GM23248 (cell line): ENCODE data around the gene TRIO. TPM values are rescaled to one million over a fixed set of nuclear protein-coding genes. Genes with fewer than 3 reads are reported as not detected.

ENCODE experiments used
- DNase-seq: peaks from one replicate; pipeline ENCODE4 v3.0.0-alpha.2; 2015
- H2AFZ ChIP-seq: fragments of 200-600 bp; sonication (generic); 2 replicates; pipeline ENCODE4 v1.6.1; 2016; ENCODE audit warnings: antibody characterized with exemption
- H3F3A ChIP-seq: fragments of 200-600 bp; sonication (generic); 2 replicates; pipeline ENCODE4 v1.6.1; 2016; ENCODE audit warnings: mild to moderate bottlenecking, antibody characterized with exemption, mixed run types; ENCODE audit not compliant: insufficient read depth
- H3K27ac ChIP-seq: fragments of 200-600 bp; sonication (generic); 2 replicates; pipeline ENCODE4 v1.5.1; 2016; ENCODE audit warnings: mild to moderate bottlenecking
- H3K27me3 ChIP-seq: fragments of 200-600 bp; sonication (generic); replicated peaks from 2 replicates; pipeline ENCODE4 v1.6.1; 2016; ENCODE audit warnings: mild to moderate bottlenecking; ENCODE audit not compliant: insufficient read depth
- H3K36me3 ChIP-seq: fragments of 200-600 bp; sonication (generic); 2 replicates; pipeline ENCODE4 v1.6.1; 2016; ENCODE audit warnings: low read depth, mild to moderate bottlenecking
- H3K4me1 ChIP-seq: fragments of 200-600 bp; sonication (generic); 2 replicates; pipeline ENCODE4 v1.6.1; 2016; ENCODE audit warnings: mild to moderate bottlenecking; ENCODE audit not compliant: insufficient read depth
- H3K4me2 ChIP-seq: fragments of 200-600 bp; sonication (generic); one replicate; pipeline ENCODE4 v1.6.1; 2016; ENCODE audit warnings: mild to moderate bottlenecking; ENCODE audit not compliant: unreplicated experiment
- H3K4me3 ChIP-seq: fragments of 200-600 bp; sonication (generic); 2 replicates; pipeline ENCODE4 v1.5.1; 2016; ENCODE audit warnings: mild to moderate bottlenecking
- H3K79me2 ChIP-seq: fragments of 200-600 bp; sonication (generic); 2 replicates; pipeline ENCODE4 v1.6.1; 2016; ENCODE audit warnings: mild to moderate bottlenecking; ENCODE audit not compliant: insufficient read depth
- H3K9ac ChIP-seq: fragments of 200-600 bp; sonication (generic); 2 replicates; pipeline ENCODE4 v1.6.1; 2016; ENCODE audit warnings: mild to moderate bottlenecking
- H3K9me2 ChIP-seq: fragments of 200-600 bp; sonication (generic); 2 replicates; pipeline ENCODE4 v1.6.1; 2016; ENCODE audit warnings: mixed run types, mild to moderate bottlenecking, moderate library complexity; ENCODE audit not compliant: insufficient read depth
- H3K9me3 ChIP-seq: fragments of 200-600 bp; sonication (generic); one replicate; pipeline ENCODE4 v1.6.1; 2017; ENCODE audit warnings: low read depth
- H4K20me1 ChIP-seq: fragments of 200-600 bp; sonication (generic); 2 replicates; pipeline ENCODE4 v1.6.0; 2016; ENCODE audit not compliant: insufficient read depth
- EZH2 ChIP-seq: fragments of 200-600 bp; sonication (generic); IDR thresholded peaks from 2 replicates; pipeline ENCODE4 v1.6.1; 2018; ENCODE audit warnings: antibody characterized with exemption, mild to moderate bottlenecking; ENCODE audit not compliant: insufficient read depth, poor library complexity, severe bottlenecking
- EZH2phosphoT487 ChIP-seq: fragments of 200-600 bp; sonication (generic); IDR thresholded peaks from 2 replicates; pipeline ENCODE4 v1.6.1; 2018; ENCODE audit warnings: antibody characterized with exemption, moderate library complexity, mild to moderate bottlenecking, low read depth; ENCODE audit not compliant: insufficient read depth
- WGBS, 2 experiments: methylation state at CpG; one replicate each; pipeline ENCODE4 v1.1.6; 2015 to 2017; ENCODE audit warnings: low lambda C conversion rate in 2 of 2, low coverage in 1 of 2; ENCODE audit errors: missing lambda C conversion rate in 2 of 2; 5-methylcytosine and 5-hydroxymethylcytosine counted together
- in situ Hi-C: fragments of 300-500 bp; cut with MboI; formaldehyde crosslinking; loops from 2 replicates; pipeline ENCODE4 v1.15.0; 2020
- polyA plus RNA-seq: library from polyadenylated mRNA; unstranded; fragments of >200 nt; fragmentation: Nextera tagmentation; extraction: Ambion mirVana; gene quantifications from 2 replicates; pipeline ENCODE4 v1.2.1, GENCODE V29; 2016
- total RNA-seq: library from RNA; depleted of rRNA; stranded (reverse); fragments of >200 nt; shearing (Covaris generic); gene quantifications from 2 replicates; pipeline ENCODE4 v1.2.3, GENCODE V29; 2014

Gene TRIO
- total and polyA plus RNA-seq, 2 experiments from 2014 or later = 28.1 to 198 TPM

DNA sequence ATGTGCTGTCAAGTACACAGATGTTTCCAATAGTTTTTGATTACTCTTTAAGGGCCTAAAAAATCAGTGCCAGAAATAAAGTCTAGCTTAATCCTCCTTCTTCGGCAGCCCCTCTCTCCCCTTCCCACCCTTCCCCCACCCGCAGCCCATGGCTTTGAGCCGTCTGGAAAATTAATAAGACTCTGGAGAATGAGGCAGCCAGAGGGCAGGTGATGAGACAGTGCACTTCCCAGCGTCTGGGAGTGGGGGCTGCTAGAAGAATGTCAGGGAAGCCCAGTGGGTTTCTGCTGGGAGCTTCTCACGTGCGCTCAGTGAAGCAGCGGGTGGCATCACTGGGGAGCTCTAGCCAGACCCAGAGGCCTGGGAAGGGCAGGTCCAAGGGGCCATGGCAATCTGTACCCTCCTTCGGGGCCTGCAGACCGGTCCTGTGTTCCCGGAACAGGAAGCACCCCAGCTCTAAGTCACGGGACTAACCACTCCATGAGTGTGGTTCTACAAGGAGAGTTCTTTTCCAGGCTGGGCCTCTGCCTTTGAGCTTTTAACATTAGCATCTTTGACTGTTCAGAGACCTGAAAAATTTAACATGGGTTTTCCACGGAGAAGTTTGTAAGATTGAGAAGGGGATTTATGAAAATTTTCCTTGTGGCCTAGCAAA lies 273.6 kb downstream of the TRIO start:
- Histone ChIP-seq H2AFZ (no peak overlapping the region), H3K36me3 (peaks cover 69% of the 10 kb centered on the region), H3K79me2 (peaks cover 98% of the 10 kb centered on the region), H3K27me3 (no peaks in the 10 kb centered on the region), H3K4me2 (peak overlapping the region; percentile 16), H3K4me1 (peaks cover 34% of the 10 kb centered on the region), H3K9me3 (no peaks in the 10 kb centered on the region), H3K9ac (peak overlapping the region; percentile 42), H3K4me3 (no peak overlapping the region), H4K20me1 (no peaks in the 10 kb centered on the region), H3F3A (peaks cover 98% of the 10 kb centered on the region), H3K9me2 (no peaks in the 10 kb centered on the region), H3K27ac (peak overlapping the region; percentile 82)
- 56 to 59% methylated on average over 11 to 12 of the region's 12 CpGs for WGBS, 2 experiments
- no peak for DNase-seq
- no peak for TF ChIP-seq EZH2phosphoT487
- TF ChIP-seq EZH2 = no peak
- in situ Hi-C loops = no loop called here

- no peaks in the 10 kb centered on the region for H3K9me3 ChIP-seq
- WGBS, 2 experiments = 29 to 37% methylated on average over 5 of the region's 5 CpGs
Measured at GRCh38 chr5:14417276-14417730, 274.2 kb downstream of the TRIO start.

DNA sequence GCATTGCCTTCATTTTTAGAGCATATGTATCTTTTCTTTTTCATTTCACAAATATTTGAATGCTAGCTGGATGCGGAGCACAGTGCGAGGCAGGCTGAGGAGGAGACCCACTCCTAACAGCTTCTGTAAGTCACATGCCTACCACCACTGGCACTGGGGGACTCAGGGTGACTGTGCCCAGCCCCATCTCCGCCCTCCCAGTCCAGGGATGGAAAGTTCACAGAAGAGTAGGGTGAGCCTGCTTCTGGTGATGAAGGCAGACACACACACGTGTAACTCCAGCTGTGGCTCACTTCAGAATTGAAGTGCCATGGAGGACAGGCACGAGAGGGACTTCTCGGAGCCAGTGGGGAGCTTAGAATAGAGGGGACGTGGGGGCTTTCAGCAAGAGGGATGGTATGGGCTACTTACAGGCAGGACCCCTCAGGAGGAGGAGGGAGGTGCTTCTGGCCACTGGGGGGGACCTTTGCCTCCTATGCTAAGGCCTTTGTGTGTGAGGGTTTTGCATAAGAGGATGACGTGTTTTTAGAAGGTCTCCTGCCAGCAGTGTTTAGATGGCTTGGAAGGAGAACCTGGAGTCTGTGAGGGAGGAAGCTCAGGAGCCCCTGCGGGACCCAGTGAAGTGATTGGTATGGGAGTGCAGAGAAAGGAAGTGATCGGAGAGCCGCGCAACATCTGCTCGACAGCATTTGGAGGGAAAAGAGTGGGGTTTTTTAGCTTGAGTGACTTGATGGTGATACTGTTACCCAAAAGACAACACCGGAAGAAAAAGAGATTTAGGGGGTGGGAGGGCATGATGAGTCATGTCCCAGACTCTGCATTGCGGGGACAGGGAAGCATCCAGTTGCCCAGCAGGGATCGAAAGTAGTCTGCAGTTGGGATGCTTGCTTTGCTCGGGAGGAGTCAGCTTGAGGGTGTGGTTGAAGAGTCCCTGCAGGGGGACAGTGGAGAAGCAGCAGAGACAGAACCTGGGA lies 274.9 kb downstream of the TRIO start:
- Histone ChIP-seq H3K9me3 (no peaks in the 10 kb centered on the region), H3K9me2 (no peaks in the 10 kb centered on the region), H3K4me3 (no peak overlapping the region), H2AFZ (no peak overlapping the region), H4K20me1 (no peaks in the 10 kb centered on the region), H3K27ac (peak overlapping the region; percentile 82), H3K4me2 (no peak overlapping the region), H3K27me3 (no peaks in the 10 kb centered on the region), H3K9ac (peak overlapping the region; percentile 42), H3F3A (peaks cover 98% of the 10 kb centered on the region), H3K4me1 (peaks cover 34% of the 10 kb centered on the region), H3K36me3 (peaks cover 71% of the 10 kb centered on the region), H3K79me2 (peaks cover 98% of the 10 kb centered on the region)
- in situ Hi-C loops = no loop called here
- TF ChIP-seq EZH2phosphoT487 (no peak), EZH2 (no peak)
- no peak for DNase-seq
- 89 to 95% methylated on average over 17 of the region's 17 CpGs for WGBS, 2 experiments

More at GRCh38 chr5:14417276-14417730, 274.2 kb downstream of the TRIO start:
- Histone ChIP-seq H2AFZ (no peak overlapping the region), H3K4me3 (no peak overlapping the region), H3K4me1 (peaks cover 34% of the 10 kb centered on the region), H3K27ac (peak overlapping the region; percentile 82), H3K79me2 (peaks cover 98% of the 10 kb centered on the region), H3K9me2 (no peaks in the 10 kb centered on the region), H3K27me3 (no peaks in the 10 kb centered on the region), H3K36me3 (peaks cover 71% of the 10 kb centered on the region), H3K4me2 (peak overlapping the region; percentile 16), H3K9ac (peak overlapping the region; percentile 42), H3F3A (peaks cover 98% of the 10 kb centered on the region), H4K20me1 (no peaks in the 10 kb centered on the region)
- peak; percentile 63 for DNase-seq
- no peak for TF ChIP-seq EZH2
- in situ Hi-C loops = no loop called here

DNA sequence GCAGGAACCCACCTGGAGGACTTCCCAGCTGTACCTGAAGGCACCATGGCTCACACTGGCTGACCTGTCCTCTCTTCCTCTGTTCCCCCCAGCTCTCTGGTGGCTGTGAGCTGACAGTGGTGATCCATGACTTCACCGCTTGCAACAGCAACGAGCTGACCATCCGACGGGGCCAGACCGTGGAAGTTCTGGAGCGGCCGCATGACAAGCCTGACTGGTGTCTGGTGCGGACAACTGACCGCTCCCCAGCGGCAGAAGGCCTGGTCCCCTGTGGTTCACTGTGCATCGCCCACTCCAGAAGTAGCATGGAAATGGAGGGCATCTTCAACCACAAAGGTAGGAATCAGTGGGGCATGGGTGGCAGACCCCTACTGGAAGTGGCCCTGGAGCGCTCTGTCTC lies 276.5 kb downstream of the TRIO start:
- TF ChIP-seq EZH2phosphoT487 (no peak), EZH2 (no peak)
- no peaks in the 10 kb centered on the region for H3K27me3 ChIP-seq
- peaks cover 34% of the 10 kb centered on the region for H3K4me1 ChIP-seq
- DNase-seq = no peak
- H2AFZ ChIP-seq = no peak overlapping the region
- WGBS, 2 experiments = 94 to 96% methylated on average over 12 of the region's 12 CpGs
- H3K36me3 ChIP-seq = peaks cover 64% of the 10 kb centered on the region
- H3K9me2 ChIP-seq = no peaks in the 10 kb centered on the region
- no peaks in the 10 kb centered on the region for H4K20me1 ChIP-seq
- peaks cover 98% of the 10 kb centered on the region for H3K79me2 ChIP-seq
- no peak overlapping the region for H3K4me3 ChIP-seq
- peak overlapping the region; percentile 67 for H3K27ac ChIP-seq
- no peak overlapping the region for H3K4me2 ChIP-seq
- peaks cover 98% of the 10 kb centered on the region for H3F3A ChIP-seq
- H3K9me3 ChIP-seq = no peaks in the 10 kb centered on the region
- H3K9ac ChIP-seq = no peak overlapping the region
- in situ Hi-C loops = no loop called here
